SK-N-MC (cell line): ENCODE measurements around the gene GTF3C1.

ENCODE experiments used
- DNase-seq: peaks from one replicate; pipeline ENCODE4 v3.0.0-alpha.2; 2011; ENCODE audit warnings: low read depth, low spot score
- H3K27ac ChIP-seq: fragments of 200-600 bp; sonication (generic); 2 replicates; pipeline ENCODE4 v1.5.1; 2016; ENCODE audit warnings: mixed run types
- H3K36me3 ChIP-seq: fragments of 200-600 bp; sonication (generic); 2 replicates; pipeline ENCODE4 v1.6.1; 2017; ENCODE audit warnings: antibody characterized with exemption, low read length, mixed read lengths; ENCODE audit not compliant: insufficient read depth
- H3K4me3 ChIP-seq: fragments of 200-600 bp; sonication (generic); 2 replicates; pipeline ENCODE4 v1.5.1; 2016
- H3K9ac ChIP-seq: fragments of 200-600 bp; sonication (generic); 2 replicates; pipeline ENCODE4 v1.8.0; 2017; ENCODE audit warnings: mixed run types, mixed read lengths; ENCODE audit not compliant: insufficient read length
- H3K9me3 ChIP-seq: fragments of 200-600 bp; sonication (generic); 2 replicates; pipeline ENCODE4 v1.6.1; 2017; ENCODE audit warnings: low read depth, mild to moderate bottlenecking, antibody characterized with exemption, low read length, moderate library complexity, mixed read lengths
- EZH2 ChIP-seq: fragments of 200-600 bp; sonication (generic); IDR thresholded peaks from one replicate; pipeline ENCODE4 v1.6.1; 2017; ENCODE audit warnings: antibody characterized with exemption
- FOXP2 ChIP-seq: optimal IDR thresholded peaks from 2 replicates; pipeline ENCODE3; 2011; ENCODE audit warnings: mild to moderate bottlenecking, moderate library complexity; ENCODE audit not compliant: insufficient read depth; ENCODE audit errors: extremely low read length, control extremely low read depth
- POLR2AphosphoS5 ChIP-seq: IDR thresholded peaks from 2 replicates; pipeline ENCODE4 v1.6.1; 2012; ENCODE audit warnings: mild to moderate bottlenecking, low read depth, low read length, borderline replicate concordance

GTF3C1 gene

DNA sequence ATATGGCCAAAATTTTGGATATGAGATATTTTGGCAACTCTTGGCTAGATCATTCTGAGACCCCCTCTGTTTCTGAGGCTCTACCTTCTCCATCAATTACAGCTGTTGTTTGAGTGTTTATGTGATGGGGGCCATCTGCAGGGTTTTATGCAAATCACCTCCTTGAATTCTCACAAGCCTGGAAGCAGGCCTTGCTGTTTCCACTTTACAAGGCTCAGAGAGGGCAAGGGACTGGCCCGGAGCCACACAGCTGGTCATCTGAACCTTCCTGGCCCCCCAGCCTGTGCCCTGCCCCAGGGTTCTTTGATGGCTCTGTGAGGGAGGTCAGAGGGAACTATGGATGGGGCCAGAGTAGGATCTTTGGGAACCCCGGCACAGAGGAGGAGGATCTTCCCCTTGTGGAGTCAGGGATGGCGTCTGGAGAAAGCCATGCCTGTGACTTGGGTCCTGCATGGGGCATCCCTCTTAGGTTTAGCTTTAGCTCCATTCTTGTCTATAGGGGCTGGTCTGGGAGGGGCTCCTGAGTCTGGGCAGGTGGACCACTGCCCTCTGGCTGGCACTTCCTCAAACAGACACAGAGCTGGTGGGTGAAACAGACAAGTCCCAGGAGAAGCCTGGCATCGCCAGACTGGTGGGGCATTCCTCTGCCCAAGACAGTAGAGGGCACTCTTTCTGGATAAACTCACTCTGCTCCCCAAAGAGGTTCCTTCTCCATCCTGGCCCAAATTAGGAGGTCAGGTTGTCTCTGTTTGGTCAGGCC lies 121.5 kb downstream of the GTF3C1 start:
- Histone ChIP-seq H3K36me3 (no peaks in the 10 kb centered on the region), H3K4me3 (no peak overlapping the region), H3K27ac (no peak overlapping the region), H3K9me3 (no peaks in the 10 kb centered on the region), H3K9ac (no peak overlapping the region)
- no peak for DNase-seq
- TF ChIP-seq EZH2 (no peak), POLR2AphosphoS5 (no peak), FOXP2 (no peak)

GRCh38 chr16:27427538-27427937 lies 122.2 kb downstream of the GTF3C1 start:
- H3K9ac ChIP-seq, result no peak overlapping the region
- no peak overlapping the region for H3K27ac ChIP-seq
- TF ChIP-seq EZH2 (no peak), POLR2AphosphoS5 (no peak), FOXP2 (no peak)
- H3K36me3 ChIP-seq, result no peaks in the 10 kb centered on the region
- H3K9me3 ChIP-seq, result no peaks in the 10 kb centered on the region
- no peak for DNase-seq
- H3K4me3 ChIP-seq, result no peak overlapping the region

GRCh38 chr16:27426423-27427408 lies 123.0 kb downstream of the GTF3C1 start:
- H3K9me3 ChIP-seq, result no peaks in the 10 kb centered on the region; the same call in 1 of the 2 replicates
- H3K36me3 ChIP-seq, result no peaks in the 10 kb centered on the region
- H3K4me3 ChIP-seq, result no peak overlapping the region
- no peak overlapping the region for H3K27ac ChIP-seq
- no peak overlapping the region for H3K9ac ChIP-seq
- no peak for DNase-seq
- TF ChIP-seq EZH2 (no peak), FOXP2 (no peak), POLR2AphosphoS5 (no peak)

DNA sequence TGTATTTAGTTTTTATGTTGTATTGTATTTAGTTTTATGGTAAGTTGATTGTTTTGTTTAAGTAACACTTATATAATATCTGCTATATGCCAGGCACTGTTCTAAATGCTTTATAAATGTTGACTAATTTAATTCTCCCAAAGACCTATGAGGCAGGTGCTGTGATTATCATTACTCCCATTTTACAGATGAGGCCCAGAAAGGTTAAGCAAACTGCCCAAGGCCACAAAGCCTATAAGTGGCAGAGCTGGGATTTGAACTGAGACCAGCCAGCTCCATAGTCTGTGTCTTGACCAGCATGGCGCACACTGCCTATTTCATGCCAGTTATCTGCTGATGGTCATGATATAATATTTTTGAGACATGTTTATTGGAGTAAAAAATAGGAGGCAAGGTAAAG lies 123.8 kb downstream of the GTF3C1 start:
- H3K9me3 ChIP-seq, result no peaks in the 10 kb centered on the region; the same call in 1 of the 2 replicates
- DNase-seq, result no peak
- H3K4me3 ChIP-seq, result no peak overlapping the region
- H3K9ac ChIP-seq, result no peak overlapping the region
- no peaks in the 10 kb centered on the region for H3K36me3 ChIP-seq
- H3K27ac ChIP-seq, result no peak overlapping the region
- no peak for TF ChIP-seq EZH2
- TF ChIP-seq POLR2AphosphoS5, result no peak
- no peak for TF ChIP-seq FOXP2

- Histone ChIP-seq H3K9ac (no peak overlapping the region), H3K27ac (no peak overlapping the region), H3K36me3 (no peaks in the 10 kb centered on the region), H3K9me3 (no peaks in the 10 kb centered on the region; the same call in 1 of the 2 replicates), H3K4me3 (no peak overlapping the region)
- no peak for DNase-seq
- TF ChIP-seq POLR2AphosphoS5 (no peak), EZH2 (no peak), FOXP2 (no peak)
Measured at GRCh38 chr16:27424772-27425498, 124.8 kb downstream of the GTF3C1 start.

- no peak for DNase-seq
- Histone ChIP-seq H3K9me3 (no peaks in the 10 kb centered on the region; the same call in 1 of the 2 replicates), H3K36me3 (no peaks in the 10 kb centered on the region), H3K27ac (no peak overlapping the region), H3K4me3 (no peak overlapping the region), H3K9ac (no peak overlapping the region)
- no peak for TF ChIP-seq EZH2
- no peak for TF ChIP-seq FOXP2
- TF ChIP-seq POLR2AphosphoS5, result no peak
Measured at GRCh38 chr16:27421961-27422740, 127.6 kb downstream of the GTF3C1 start.

GRCh38 chr16:27417047-27417671 lies 132.6 kb downstream of the GTF3C1 start:
- TF ChIP-seq EZH2, result no peak
- TF ChIP-seq POLR2AphosphoS5, result no peak
- no peak for TF ChIP-seq FOXP2
- Histone ChIP-seq H3K4me3 (no peak overlapping the region), H3K9ac (no peak overlapping the region), H3K36me3 (no peaks in the 10 kb centered on the region), H3K9me3 (no peaks in the 10 kb centered on the region; the same call in 1 of the 2 replicates), H3K27ac (no peak overlapping the region)
- no peak for DNase-seq

DNA sequence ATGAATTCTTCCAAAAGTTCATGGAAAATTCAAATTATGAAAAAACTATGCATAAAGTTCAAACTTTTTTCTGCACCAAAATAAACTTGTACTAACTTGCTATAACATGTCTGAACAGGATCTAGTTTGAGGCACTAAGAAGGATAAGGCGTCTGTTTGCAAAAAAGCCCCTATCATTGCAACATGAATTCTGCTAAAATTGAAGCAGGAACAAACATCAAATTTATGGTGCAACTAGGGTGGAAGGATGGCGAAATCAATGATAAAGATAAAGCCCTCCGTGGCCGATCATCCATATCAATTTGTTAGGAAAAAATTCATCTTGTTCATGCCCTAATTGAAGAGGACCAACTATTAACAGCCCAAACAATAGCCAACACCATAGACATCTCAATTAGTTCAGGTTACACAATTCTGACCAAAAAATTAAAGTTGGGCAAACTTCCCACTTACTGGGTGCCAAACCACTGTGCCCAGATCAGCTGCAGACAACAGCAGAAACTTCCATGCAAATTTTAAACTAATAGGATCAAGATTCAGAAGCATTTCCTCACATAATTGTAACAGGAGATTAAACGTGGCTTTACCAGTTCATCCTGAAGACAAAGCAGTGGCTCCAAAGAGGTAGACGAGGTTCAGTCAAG lies 134.8 kb downstream of the GTF3C1 start:
- DNase-seq, result no peak
- TF ChIP-seq FOXP2 (no peak), POLR2AphosphoS5 (no peak), EZH2 (no peak)
- no peak overlapping the region for H3K9ac ChIP-seq
- no peak overlapping the region for H3K4me3 ChIP-seq
- H3K9me3 ChIP-seq, result no peaks in the 10 kb centered on the region
- H3K36me3 ChIP-seq, result no peaks in the 10 kb centered on the region
- no peak overlapping the region for H3K27ac ChIP-seq
